K562 (cell line): Measurements from ENCODE around the gene C20orf141. TPM values are rescaled to one million over a fixed set of nuclear protein-coding genes. Genes with fewer than 3 reads are reported as not detected.

Experiments
- ARID1B ChIP-seq: fragments of 450-650 bp; IDR thresholded peaks from 2 replicates; pipeline ENCODE4 v1.6.1; 2016; ENCODE audit warnings: antibody characterized with exemption, mild to moderate bottlenecking, inconsistent platforms
- BRCA1 ChIP-seq, 2 experiments: fragments of 450-650 bp in 1 of 2; sonication (generic) in 1 of 2; formaldehyde crosslinking in 1 of 2; IDR thresholded peaks; 2 replicates each; pipeline versions ENCODE4 v1.5.0 to v1.6.1; 2017 to 2020; ENCODE audit warnings: mild to moderate bottlenecking in 1 of 2, missing genetic modification reagents in 1 of 2
- CREB1 ChIP-seq, 2 experiments: sonication (generic) in 1 of 2; formaldehyde crosslinking in 1 of 2; IDR thresholded peaks; 2 replicates each; pipeline versions ENCODE4 v1.6.1 to v1.8.0; 2012 to 2022; ENCODE audit warnings: inconsistent platforms in 1 of 2, mild to moderate bottlenecking in 1 of 2, missing genetic modification reagents in 1 of 2, moderate library complexity in 1 of 2
- CTCFL ChIP-seq: IDR thresholded peaks from 2 replicates; pipeline ENCODE4 v1.6.1; 2011; ENCODE audit warnings: borderline replicate concordance, low read depth, mild to moderate bottlenecking, moderate library complexity, low read length; ENCODE audit not compliant: insufficient read depth, poor library complexity, severe bottlenecking
- DDX20 ChIP-seq: fragments of 450-650 bp; IDR thresholded peaks from 2 replicates; pipeline ENCODE4 v1.6.1; 2016; ENCODE audit warnings: missing genetic modification characterization, low read depth, mild to moderate bottlenecking, missing compliant biosample characterization, moderate library complexity
- EGR1 ChIP-seq: fragments of 450-650 bp; conservative IDR thresholded peaks from 2 replicates; pipeline ENCODE4 v1.6.1; 2017; ENCODE audit warnings: mild to moderate bottlenecking
- ETV6 ChIP-seq, 3 experiments: fragments of 150-350 bp in 1 of 3; sonication (generic) in 1 of 3; formaldehyde crosslinking in 1 of 3; IDR thresholded peaks; 2 replicates each; pipeline versions ENCODE4 v1.6.1 to v1.8.0; 2014 to 2022; ENCODE audit warnings: borderline replicate concordance in 2 of 3, low read depth in 2 of 3, antibody characterized with exemption in 1 of 3, low read length in 1 of 3, mild to moderate bottlenecking in 1 of 3, missing genetic modification reagents in 1 of 3
- HNRNPUL1 ChIP-seq: fragments of 200-400 bp; formaldehyde crosslinking; IDR thresholded peaks from 2 replicates; pipeline ENCODE4 v1.6.1; 2017; ENCODE audit warnings: low read length
- ILF3 ChIP-seq: fragments of 450-650 bp; IDR thresholded peaks from 2 replicates; pipeline ENCODE4 v1.6.1; 2018; ENCODE audit warnings: antibody characterized with exemption, mild to moderate bottlenecking, moderate library complexity, borderline replicate concordance
- KAT8 ChIP-seq: fragments of 450-650 bp; IDR thresholded peaks from 2 replicates; pipeline ENCODE4 v1.6.1; 2016; ENCODE audit warnings: low read depth, mild to moderate bottlenecking
- MED1 ChIP-seq: sonication (generic); formaldehyde crosslinking; IDR thresholded peaks from 2 replicates; pipeline ENCODE4 v1.8.1; 2023; ENCODE audit warnings: missing genetic modification reagents, borderline replicate concordance
- NBN ChIP-seq: fragments of 450-650 bp; IDR thresholded peaks from 2 replicates; pipeline ENCODE4 v1.6.1; 2016; ENCODE audit warnings: low read depth, mild to moderate bottlenecking
- NFRKB ChIP-seq: fragments of 450-650 bp; IDR thresholded peaks from 2 replicates; pipeline ENCODE4 v1.6.1; 2016; ENCODE audit warnings: low read depth
- SETDB1 ChIP-seq: IDR thresholded peaks from one replicate; pipeline ENCODE4 v1.6.1; 2012; ENCODE audit warnings: low read length, control low read depth, inconsistent platforms
- SFPQ ChIP-seq: fragments of 200-400 bp; formaldehyde crosslinking; IDR thresholded peaks from 2 replicates; pipeline ENCODE4 v1.6.1; 2017; ENCODE audit warnings: mild to moderate bottlenecking, low read depth, low read length, moderate library complexity
- SNRNP70 ChIP-seq: fragments of 200-400 bp; formaldehyde crosslinking; optimal IDR thresholded peaks from 2 replicates; pipeline ENCODE3; 2017; ENCODE audit warnings: low read depth, low read length
- SOX6 ChIP-seq: fragments of 450-650 bp; IDR thresholded peaks from 2 replicates; pipeline ENCODE4 v1.6.1; 2014; ENCODE audit warnings: mild to moderate bottlenecking
- TAF9B ChIP-seq: fragments of 450-650 bp; IDR thresholded peaks from 2 replicates; pipeline ENCODE4 v1.6.1; 2018; ENCODE audit warnings: mild to moderate bottlenecking; ENCODE audit not compliant: partially characterized antibody
- ZC3H4 ChIP-seq: sonication (generic); formaldehyde crosslinking; IDR thresholded peaks from 2 replicates; pipeline ENCODE4 v1.9.0; 2021; ENCODE audit warnings: missing genetic modification reagents, borderline replicate concordance
- ZC3H8 ChIP-seq: fragments of 450-650 bp; IDR thresholded peaks from 2 replicates; pipeline ENCODE4 v1.6.1; 2017
- ZKSCAN8 ChIP-seq: fragments of 200-800 bp; sonication (Bioruptor generic); IDR thresholded peaks from 2 replicates; pipeline ENCODE4 v1.6.1; 2016; ENCODE audit warnings: missing genetic modification characterization, missing compliant biosample characterization
- ZNF175 ChIP-seq: fragments of 200-800 bp; sonication (Bioruptor generic); IDR thresholded peaks from 2 replicates; pipeline ENCODE4 v1.6.1; 2016; ENCODE audit warnings: low read depth, mild to moderate bottlenecking, missing genetic modification characterization, missing compliant biosample characterization
- ZNF507 ChIP-seq: conservative IDR thresholded peaks from 2 replicates; pipeline ENCODE4 v1.6.1; 2017; ENCODE audit warnings: missing genetic modification characterization, missing compliant biosample characterization
- ZNF589 ChIP-seq: fragments of 200-800 bp; sonication (Bioruptor generic); IDR thresholded peaks from 2 replicates; pipeline ENCODE4 v1.6.1; 2016; ENCODE audit warnings: low read depth, missing genetic modification characterization, missing compliant biosample characterization
- ZNF76 ChIP-seq: fragments of 250-450 bp; sonication (Bioruptor Pico); IDR thresholded peaks from 2 replicates; pipeline ENCODE4 v1.4.0; 2020; ENCODE audit warnings: mild to moderate bottlenecking, moderate library complexity, borderline replicate concordance
- ZNF77 ChIP-seq: fragments of 250-450 bp; sonication (Bioruptor Pico); IDR thresholded peaks from 2 replicates; pipeline ENCODE4 v1.5.0; 2020
- polyA plus RNA-seq, 8 experiments: library from polyadenylated mRNA; depleted of rRNA in 4 of 8; stranded (reverse) in 5 of 8; unstranded in 3 of 8; fragments of >200 nt; fragmentation: Nextera tagmentation in 2 of 8; fragmentation: Illumina TruSeq in 1 of 8; extraction: Ambion mirVana in 2 of 8; extraction: Trizol in 1 of 8; gene quantifications; 2 replicates each; pipeline versions ENCODE4 v1.2.1 to v1.2.3, GENCODE V29; 2011 to 2014; ENCODE audit warnings: inconsistent platforms in 1 of 8, missing spikeins in 1 of 8
- total RNA-seq, 7 experiments: library from RNA; depleted of rRNA in 6 of 7; stranded (reverse); fragments of >200 nt in 6 of 7; fragmentation: Illumina TruSeq in 2 of 7; extraction: Trizol in 2 of 7; gene quantifications; 2 replicates each; pipeline versions ENCODE4 v1.2.1 to v1.2.3, GENCODE V29; 2011 to 2021; ENCODE audit warnings: low replicate concordance in 1 of 7

C20orf141 gene
- total and polyA plus RNA-seq, 9 of the 15 experiments (the other 6 are each of a cell fraction or from before 2014, with no cell fraction given) = not detected

- TF ChIP-seq ZKSCAN8 (CRISPR knock-in tag) = no peak
- no peak for TF ChIP-seq SFPQ
- no peak for TF ChIP-seq BRCA1 (IDR thresholded peaks at IDR 0.05)
- TF ChIP-seq BRCA1 (CRISPR knock-in tag; IDR thresholded peaks at IDR 0.05) = no peak
- TF ChIP-seq MED1 (CRISPR knock-in tag) = no peak
- TF ChIP-seq NBN = no peak
- no peak for TF ChIP-seq ZNF507 (tag)
- TF ChIP-seq HNRNPUL1 = no peak
- TF ChIP-seq EGR1 = no peak
- TF ChIP-seq KAT8 = no peak
- TF ChIP-seq ARID1B = no peak
- TF ChIP-seq CTCFL = no peak
- TF ChIP-seq DDX20 (tag) = no peak
- TF ChIP-seq ZC3H8 = no peak
- no peak for TF ChIP-seq TAF9B
- no peak for TF ChIP-seq ILF3
- TF ChIP-seq CREB1 (IDR thresholded peaks at IDR 0.05) = no peak
- peak; percentile 69; the same call in 1 of the 2 replicates for TF ChIP-seq CREB1 (CRISPR knock-in tag; IDR thresholded peaks at IDR 0.05)
- no peak for TF ChIP-seq SOX6
- no peak for TF ChIP-seq ZNF77 (CRISPR knock-in tag)
- no peak for TF ChIP-seq SETDB1
- TF ChIP-seq NFRKB = no peak
- TF ChIP-seq ETV6 (IDR thresholded peaks at IDR 0.05; ENCODE audit: borderline replicate concordance in 1 of 2, low read depth in 2 of 2, low read length in 1 of 2) = no peak
- TF ChIP-seq ETV6 (CRISPR knock-in tag; IDR thresholded peaks at IDR 0.05; ENCODE audit: borderline replicate concordance) = no peak
- TF ChIP-seq ZNF589 (CRISPR knock-in tag) = no peak
- TF ChIP-seq ZNF76 = 0 out of 2 replicates have a peak, but pooled peaks have one; percentile 37
- TF ChIP-seq ZC3H4 (CRISPR knock-in tag) = no peak
- TF ChIP-seq ZNF175 (CRISPR knock-in tag) = no peak
- no peak for TF ChIP-seq SNRNP70
Measured at GRCh38 chr20:2840138-2840966, 25.6 kb downstream of the C20orf141 start, which contains the start of the genes PCED1A and VPS16 (continued).
